Stimulated activated CD4-positive, alpha-beta T cell treated with anti-CD3 and anti-CD28 coated beads, Interleukin-1b, Interleukin-23, amount 100 ng/mL, for 1 hour (primary cell): ENCODE results near the gene NYAP2.

Experiments
- DNase-seq, 2 donors: peaks; one replicate each; pipeline ENCODE4 v3.0.0-alpha.2; 2020; ENCODE audit warnings: low read depth in 2 of 2

NYAP2 gene

GRCh38 chr2:225616848-225617247 is 217.3 kb downstream of the NYAP2 start:
- no peak for DNase-seq

- no peak for DNase-seq
Measured at GRCh38 chr2:225620227-225620626, 220.7 kb downstream of the NYAP2 start.

DNA sequence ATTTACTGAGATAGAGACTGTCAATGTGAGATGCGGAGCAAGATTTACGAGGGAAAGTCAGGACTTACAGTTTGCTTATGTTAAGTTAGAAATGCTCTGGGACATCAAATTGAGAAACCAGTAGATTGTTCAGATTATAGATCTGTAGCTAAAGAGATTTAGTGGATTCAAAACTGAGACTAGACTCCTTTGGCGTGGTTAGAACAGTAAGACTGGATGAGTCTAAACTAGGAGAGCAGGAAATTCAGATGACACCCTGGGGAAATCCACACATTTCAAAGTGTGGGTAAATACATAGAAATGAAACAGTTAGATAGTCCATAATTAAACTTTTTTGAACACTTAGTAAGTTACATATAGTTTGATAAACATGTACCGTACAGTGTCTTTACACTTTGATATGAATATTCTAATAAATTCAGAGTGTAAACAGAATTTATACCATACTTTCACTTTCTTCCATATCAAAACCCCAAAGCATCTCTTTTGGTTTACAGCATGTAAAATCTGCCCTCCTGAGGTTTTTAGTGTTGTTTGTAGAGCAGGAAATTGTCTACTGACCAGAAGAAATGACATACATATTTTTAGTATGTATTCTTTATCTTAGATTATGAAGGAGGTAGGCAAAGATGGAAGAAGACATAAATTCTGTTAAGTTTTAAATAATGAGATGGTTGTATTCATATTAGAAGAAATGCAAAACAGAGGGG is 231.5 kb downstream of the NYAP2 start:
- no peak for DNase-seq

DNA sequence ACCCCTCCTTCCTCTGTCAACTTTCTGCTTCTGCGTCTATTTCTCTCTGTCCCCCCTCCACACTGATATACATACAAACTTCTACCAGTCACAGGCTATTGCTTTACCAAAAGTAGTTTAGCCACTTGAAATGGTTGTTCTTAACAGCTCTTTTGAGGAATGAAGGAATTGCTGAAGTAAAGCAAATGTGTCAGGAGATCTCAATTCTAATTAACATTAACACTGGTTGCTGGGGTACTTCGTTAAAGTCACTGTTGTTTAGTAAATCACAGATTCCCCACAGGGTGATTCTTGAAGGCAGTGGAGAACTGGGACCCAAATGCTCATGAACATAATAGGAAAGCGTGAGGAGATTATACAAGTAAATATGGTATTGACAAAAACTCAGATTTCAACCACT is 232.8 kb downstream of the NYAP2 start:
- DNase-seq = no peak

- DNase-seq = no peak
Measured at GRCh38 chr2:225636558-225636957, 237.0 kb downstream of the NYAP2 start.

DNA sequence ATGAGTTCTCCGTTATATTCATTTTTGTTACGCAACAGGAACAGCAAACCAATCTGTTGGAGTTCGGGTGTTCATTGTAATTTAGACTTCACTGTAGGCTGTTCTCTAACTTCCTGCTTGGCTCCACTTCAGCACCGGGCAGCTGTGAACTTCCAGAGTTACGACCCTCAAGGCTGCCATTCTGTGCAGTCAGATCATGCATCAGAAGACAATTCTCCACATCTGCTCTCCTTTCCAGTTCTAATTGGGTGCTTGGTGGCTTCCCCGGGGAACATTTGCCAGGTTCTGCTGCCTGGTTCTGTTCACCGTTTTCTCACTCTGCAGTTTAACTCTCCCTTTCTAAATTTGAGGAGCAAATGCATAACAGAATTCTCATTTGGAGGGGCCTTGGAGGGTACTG is 237.7 kb downstream of the NYAP2 start:
- no peak for DNase-seq

GRCh38 chr2:225640550-225640949 is 241.0 kb downstream of the NYAP2 start:
- no peak for DNase-seq

- no peak for DNase-seq
Measured at GRCh38 chr2:225649274-225649673, 249.8 kb downstream of the NYAP2 start.

- DNase-seq = no peak
Measured at GRCh38 chr2:225650041-225650440, 250.5 kb downstream of the NYAP2 start.

DNA sequence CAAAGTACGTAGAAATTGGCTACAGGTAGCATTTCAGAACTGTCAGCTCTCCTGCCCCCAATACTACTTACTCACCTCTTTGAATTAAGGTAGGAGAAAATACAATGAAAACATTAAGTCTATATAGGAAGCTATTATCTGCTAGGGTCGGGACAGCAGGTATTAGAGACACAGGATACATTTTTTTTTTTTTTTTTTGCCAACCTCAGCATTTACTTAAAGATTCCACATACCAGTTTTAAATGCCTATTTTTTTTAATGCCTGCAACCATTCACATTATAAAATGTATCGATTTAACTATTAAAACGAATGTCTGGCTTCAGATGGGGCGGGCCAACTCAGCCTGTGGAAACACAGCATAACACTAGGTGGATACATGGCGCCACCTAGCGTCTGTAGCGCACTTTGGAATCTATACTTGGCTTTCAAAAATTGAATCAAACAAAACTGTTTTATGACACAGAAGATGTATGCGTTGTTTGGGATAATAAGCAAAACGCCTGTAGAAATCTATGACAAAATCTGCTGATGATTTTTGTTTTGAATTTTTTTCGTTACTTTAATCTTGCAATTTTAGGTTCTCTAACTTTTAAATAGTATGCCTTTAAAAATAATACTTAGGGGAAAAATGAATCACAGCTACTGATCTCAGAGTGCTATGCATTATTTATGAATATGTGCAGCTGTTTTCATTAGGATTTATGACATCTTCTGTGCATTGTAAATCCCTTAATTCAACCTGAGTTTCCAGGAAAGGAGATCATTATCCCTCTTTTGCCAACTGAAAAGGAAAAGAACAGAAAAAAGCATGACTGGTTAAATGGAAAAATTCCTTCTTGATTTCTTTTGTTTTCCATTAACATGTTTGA is 261.0 kb downstream of the NYAP2 start:
- peak; percentile 37 to 66 for DNase-seq

DNA sequence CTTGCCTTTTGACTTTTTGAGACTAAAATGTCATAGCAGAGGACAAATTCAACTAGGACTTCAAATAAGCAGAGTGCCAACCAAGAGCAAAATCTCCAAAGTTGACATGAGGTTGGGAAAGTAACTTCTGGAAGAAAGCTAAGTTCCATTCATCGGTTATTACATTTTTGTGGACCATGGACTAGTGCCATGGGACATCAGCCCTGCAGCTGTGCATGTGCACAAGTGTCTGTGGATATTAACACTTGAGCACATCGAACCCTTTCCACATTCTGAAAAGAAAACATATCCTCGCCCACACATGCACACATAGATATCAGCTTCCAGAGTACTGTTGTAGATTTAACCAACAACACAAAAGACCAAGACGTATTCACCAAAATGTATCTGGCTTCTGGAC is 262.6 kb downstream of the NYAP2 start:
- no peak for DNase-seq

- DNase-seq = no peak
Measured at GRCh38 chr2:225667445-225667844, 267.9 kb downstream of the NYAP2 start.

DNA sequence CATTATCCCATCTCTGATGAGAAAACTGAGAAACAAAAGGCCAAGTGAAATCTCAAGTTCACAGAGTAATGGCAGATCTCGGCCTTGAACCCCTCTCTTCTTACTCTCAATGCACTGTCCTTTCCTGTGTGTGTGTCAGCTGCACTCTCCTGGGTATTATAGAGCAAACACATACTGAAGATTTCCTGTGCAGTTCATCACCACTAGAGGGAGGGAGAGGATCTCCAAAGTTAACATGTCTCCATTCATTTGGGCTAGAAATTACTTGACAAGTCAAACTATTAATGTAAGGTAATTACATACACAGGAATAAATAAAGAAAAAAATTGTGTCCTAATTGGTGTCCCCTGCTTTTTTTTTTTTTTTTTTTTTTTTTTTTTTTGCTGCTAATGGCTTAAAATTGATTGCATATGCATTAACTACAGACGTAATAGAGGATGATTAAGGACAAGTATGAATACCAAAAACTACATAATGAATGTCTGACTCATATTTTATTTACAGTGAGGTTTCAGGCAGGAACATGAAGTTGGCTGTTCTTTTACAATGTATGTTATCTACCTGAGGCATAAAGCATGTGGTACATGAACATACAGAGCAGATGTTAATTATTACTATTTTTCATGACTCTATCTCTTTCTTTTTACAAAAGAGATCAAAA is 269.2 kb downstream of the NYAP2 start:
- no peak for DNase-seq

- no peak for DNase-seq
Measured at GRCh38 chr2:225670111-225670974, 270.8 kb downstream of the NYAP2 start.

GRCh38 chr2:225678792-225679191 is 279.3 kb downstream of the NYAP2 start:
- DNase-seq = no peak

DNA sequence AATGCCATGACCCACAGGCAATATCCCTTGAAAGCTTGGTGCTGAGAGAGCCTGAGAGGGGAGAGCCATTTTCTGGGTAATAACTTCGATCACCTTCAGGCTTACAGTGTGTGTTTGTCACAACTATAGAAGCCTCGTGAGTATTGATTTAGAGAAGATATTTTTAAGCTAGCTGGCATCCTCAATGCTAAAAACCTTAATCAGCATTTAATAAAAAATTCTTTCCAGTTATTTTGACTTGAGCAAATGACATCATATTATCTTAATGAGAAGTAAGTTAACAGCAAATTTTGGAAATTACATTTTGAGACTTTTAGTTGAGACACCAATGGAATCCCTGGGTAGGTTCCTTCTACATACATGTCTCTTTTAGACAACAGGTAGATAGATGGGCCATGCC is 283.7 kb downstream of the NYAP2 start:
- no peak for DNase-seq

DNA sequence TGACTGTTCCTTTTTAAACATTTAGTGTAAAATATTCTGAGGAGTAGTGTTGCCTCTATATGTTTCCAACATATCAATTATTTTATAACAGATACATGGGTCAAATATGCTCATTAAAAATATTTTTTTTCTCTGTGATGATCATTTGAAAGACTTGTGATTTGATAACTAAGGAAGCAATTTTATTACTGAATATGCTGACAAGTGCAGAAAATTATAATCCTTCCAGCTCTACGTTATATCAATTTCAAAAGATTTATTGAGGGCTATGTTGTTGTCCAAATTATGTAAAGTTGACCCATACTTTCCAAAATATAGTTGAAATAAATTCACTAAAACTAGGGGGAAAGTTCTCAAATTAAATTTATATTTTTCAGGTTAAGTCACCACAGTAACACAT is 290.6 kb downstream of the NYAP2 start:
- DNase-seq = no peak

DNA sequence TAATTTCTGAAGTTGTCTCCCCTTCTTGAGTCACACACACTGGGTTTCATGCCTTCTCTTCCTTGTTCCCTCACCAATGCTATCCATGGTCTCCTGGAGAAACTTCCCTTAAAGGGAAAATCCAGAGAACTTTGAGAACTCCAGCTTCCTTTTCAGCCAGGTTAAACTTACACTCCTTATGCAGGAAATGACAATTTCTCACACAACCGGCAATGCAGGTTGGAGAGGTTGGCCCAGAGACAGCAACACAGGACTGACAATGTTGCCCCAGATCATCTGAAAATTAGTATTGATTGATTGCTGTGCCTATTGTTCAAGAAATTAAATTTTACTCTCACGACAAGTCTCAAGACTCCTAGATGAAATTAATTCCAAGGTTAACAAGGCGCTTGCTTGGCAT is 292.2 kb downstream of the NYAP2 start:
- no peak for DNase-seq

DNA sequence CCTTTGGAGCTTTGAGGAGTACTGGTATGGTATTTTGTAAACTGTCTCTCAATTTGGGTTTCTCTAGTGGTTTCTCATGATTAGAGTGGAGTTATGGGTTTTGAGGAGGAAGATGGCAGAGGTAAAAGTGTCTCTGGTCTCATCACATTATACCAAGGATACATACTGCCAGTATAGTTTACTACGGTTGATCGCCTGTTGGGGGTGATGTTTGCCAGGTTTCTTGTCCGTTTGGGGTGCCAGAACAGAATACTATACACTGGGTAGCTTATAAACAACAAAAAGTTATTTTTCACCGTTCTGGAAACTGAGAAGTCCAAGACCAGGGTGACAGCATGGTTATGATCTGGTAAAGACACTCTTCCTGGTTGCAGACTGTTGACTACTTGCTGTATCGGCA is 293.7 kb downstream of the NYAP2 start:
- no peak for DNase-seq

DNA sequence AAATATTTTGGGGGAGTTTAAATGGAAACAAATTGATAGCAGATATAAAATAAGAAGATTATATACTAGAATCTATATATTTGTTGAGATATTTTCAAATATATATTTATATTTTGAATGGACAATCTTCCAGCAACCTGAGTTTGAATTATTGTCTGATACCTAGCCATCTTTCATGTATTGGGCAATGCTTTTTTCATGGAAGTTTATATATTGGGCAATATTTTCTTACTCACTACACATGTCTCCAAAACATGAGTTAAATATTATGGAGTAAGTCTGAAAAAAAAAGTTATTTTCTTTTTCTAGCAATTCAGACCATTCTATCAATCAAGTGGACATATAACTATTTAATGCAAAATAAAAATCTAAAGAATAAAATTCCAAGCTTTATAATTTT is 295.2 kb downstream of the NYAP2 start:
- no peak for DNase-seq

- DNase-seq = no peak
Measured at GRCh38 chr2:225697936-225698335, 298.4 kb downstream of the NYAP2 start.
